ENCODE data around the gene FOXG1. TPM values are rescaled to one million over a fixed set of nuclear protein-coding genes. Genes with fewer than 3 reads are reported as not detected.

Gene FOXG1
- total and polyA plus RNA-seq, 2 donors (not counting 3 experiments of a cell fraction or from before 2014, with no cell fraction given) = not detected

- Histone ChIP-seq H3K9me1 (replicated peaks; ENCODE audit: control insufficient read depth, extremely low read depth, insufficient read depth, low read length) (no peaks in the 10 kb centered on the region), H3K36me3 (ENCODE audit: control insufficient read depth in 2 of 2, extremely low read depth in 1 of 2, insufficient read depth in 2 of 2, low read length in 2 of 2) (no peaks in the 10 kb centered on the region), H2AFZ (ENCODE audit: low read depth, low read length) (no peak overlapping the region), H3K9ac (replicated peaks; ENCODE audit: extremely low read depth, insufficient read depth, low read length) (no peak overlapping the region), H3K4me1 (ENCODE audit: control insufficient read depth, extremely low read depth, insufficient read depth, low read length) (peaks cover 4% of the 10 kb centered on the region), H3K79me2 (ENCODE audit: control insufficient read depth, insufficient read depth, low read length) (no peaks in the 10 kb centered on the region), H3K27me3 (ENCODE audit: control insufficient read depth in 2 of 2, insufficient read depth in 2 of 2, low read length in 2 of 2) (peaks cover 35 to 100% of the 10 kb centered on the region in 2 experiments), H3K4me3 (replicated peaks in 1 of 3; ENCODE audit: insufficient read depth in 1 of 3, low read depth in 1 of 3, low read length in 3 of 3) (no peak overlapping the region), H3K27ac (ENCODE audit: insufficient read depth, low read depth, low read length) (no peak overlapping the region), H3K4me2 (ENCODE audit: insufficient read depth, low read length) (no peak overlapping the region), H4K20me1 (replicated peaks; ENCODE audit: control insufficient read depth, extremely low read depth, insufficient read depth, low read length) (no peaks in the 10 kb centered on the region), H3K9me3 (replicated peaks; ENCODE audit: control insufficient read depth, insufficient read depth, low read length) (no peaks in the 10 kb centered on the region)
- no TSS peak for BruUV-seq (replicated peaks)
- DNase-seq (ENCODE audit: low read depth, low spot score) (no peak), FAIRE-seq (no peak)
- TF ChIP-seq MAX (IDR thresholded peaks at IDR 0.05; ENCODE audit: insufficient read depth, insufficient read length) (no peak), MYC (IDR thresholded peaks at IDR 0.05; ENCODE audit: low read depth, low read length) (no peak), POLR2AphosphoS5 (IDR thresholded peaks at IDR 0.05; ENCODE audit: insufficient read depth, low read depth, low read length) (no peak), FOS (IDR thresholded peaks at IDR 0.05; ENCODE audit: borderline replicate concordance, insufficient read depth, low read length) (no peak), CTCF (IDR thresholded peaks at IDR 0.05; ENCODE audit: extremely low read depth in 1 of 2, insufficient read depth in 1 of 2, low read depth in 1 of 2, low read length in 2 of 2) (no peak), JUN (IDR thresholded peaks at IDR 0.05; ENCODE audit: borderline replicate concordance, insufficient read depth, insufficient read length, low read depth) (no peak), GATA2 (IDR thresholded peaks at IDR 0.05; ENCODE audit: insufficient read depth, insufficient read length, low read depth, low read length) (no peak), EZH2 (IDR thresholded peaks at IDR 0.05; ENCODE audit: borderline replicate concordance, low read depth, low read length, severe bottlenecking) (no peak), POLR2A (IDR thresholded peaks at IDR 0.05; ENCODE audit: low read depth, low read length) (no peak)
- CTCF ChIA-PET = interaction anchor here (1.2 to 1.5 kb wide), 2 partner anchors 30 to 1433 kb away, joined by 4 to 5 read pairs; no protein-coding TSS in a partner anchor
- dilution Hi-C loops (cut with MboI; ENCODE audit: extremely low pct_ligation_motif_present, low sequenced_read_pairs) (no loop called here), intact Hi-C loops (cut with micrococcal nuclease) (no loop called here)
- POLR2A ChIA-PET = no interaction called here
These were observed 14.5 kb downstream of the FOXG1 start for GRCh38 chr14:28780843-28781820.

All from endothelial cell of umbilical vein (primary cell).